Measurements from ENCODE around the gene ODAD3.
"Not testable (repeated sequence)": the region's sequence is repeated elsewhere in the genome, so short reads cannot be mapped to it uniquely, and the experiment has no call there.

Gene ODAD3

GRCh38 chr19:11408591-11408990 is 26.3 kb downstream of the ODAD3 start:
- no peak overlapping the region for H3K4me3 ChIP-seq (ENCODE audit: low read depth, low read length)

GRCh38 chr19:11406703-11407236 is 28.2 kb downstream of the ODAD3 start:
- not testable (repeated sequence) for H3K4me3 ChIP-seq (ENCODE audit: low read depth, low read length)

- no peak overlapping the region for H3K4me3 ChIP-seq (ENCODE audit: low read depth, low read length)
These were observed 28.9 kb downstream of the ODAD3 start for GRCh38 chr19:11405846-11406643.

- no peak overlapping the region for H3K4me3 ChIP-seq (ENCODE audit: low read depth, low read length)
These were observed 30.2 kb downstream of the ODAD3 start for GRCh38 chr19:11404588-11405222.

GRCh38 chr19:11401808-11402543 is 32.9 kb downstream of the ODAD3 start:
- no peak overlapping the region for H3K4me3 ChIP-seq (ENCODE audit: low read depth, low read length)

GRCh38 chr19:11400798-11401197 is 34.1 kb downstream of the ODAD3 start:
- no peak overlapping the region for H3K4me3 ChIP-seq (ENCODE audit: low read depth, low read length)

GRCh38 chr19:11399667-11400066 is 35.3 kb downstream of the ODAD3 start:
- no peak overlapping the region for H3K4me3 ChIP-seq (ENCODE audit: low read depth, low read length)

GRCh38 chr19:11397089-11397610 is 37.8 kb downstream of the ODAD3 start:
- H3K4me3 ChIP-seq (ENCODE audit: low read depth, low read length): no peak overlapping the region

GRCh38 chr19:11390933-11391680 is 43.8 kb downstream of the ODAD3 start:
- H3K4me3 ChIP-seq (ENCODE audit: low read depth, low read length): no peak overlapping the region

GRCh38 chr19:11390359-11390758 is 44.6 kb downstream of the ODAD3 start:
- no peak overlapping the region for H3K4me3 ChIP-seq (ENCODE audit: low read depth, low read length)

- no peak overlapping the region for H3K4me3 ChIP-seq (ENCODE audit: low read depth, low read length)
These were observed 47.5 kb downstream of the ODAD3 start for GRCh38 chr19:11387162-11388034.

GRCh38 chr19:11384778-11385129 is 50.2 kb downstream of the ODAD3 start:
- H3K4me3 ChIP-seq (ENCODE audit: low read depth, low read length): no peak overlapping the region

- H3K4me3 ChIP-seq (ENCODE audit: low read depth, low read length): peak overlapping the region; percentile 54
These were observed 51.2 kb downstream of the ODAD3 start for GRCh38 chr19:11383706-11384048.

- peak overlapping the region; percentile 54 for H3K4me3 ChIP-seq (ENCODE audit: low read depth, low read length)
These were observed 51.8 kb downstream of the ODAD3 start for GRCh38 chr19:11382898-11383705.

- peak overlapping the region; percentile 80 for H3K4me3 ChIP-seq (ENCODE audit: low read depth, low read length)
These were observed 54.0 kb downstream of the ODAD3 start for GRCh38 chr19:11380653-11381537.

GRCh38 chr19:11379857-11380350 is 55.0 kb downstream of the ODAD3 start:
- H3K4me3 ChIP-seq (ENCODE audit: low read depth, low read length): no peak overlapping the region

- not testable (repeated sequence) for H3K4me3 ChIP-seq (ENCODE audit: low read depth, low read length)
These were observed 55.6 kb downstream of the ODAD3 start for GRCh38 chr19:11379269-11379845.

All from iPS-11a (cell line).